Brain microvascular endothelial cell (primary cell): Measurements from ENCODE around the gene SETD3.

Source experiments
- DNase-seq: peaks from one replicate; pipeline ENCODE4 v3.0.0-alpha.2; 2020
- H3K27ac ChIP-seq: fragments of 250-450 bp; sonication (Bioruptor Pico); 2 replicates; pipeline ENCODE4 v1.5.1; 2020; ENCODE audit warnings: mild to moderate bottlenecking, moderate library complexity
- H3K27me3 ChIP-seq: fragments of 250-450 bp; sonication (Bioruptor Pico); replicated peaks from 2 replicates; pipeline ENCODE4 v1.5.1; 2020; ENCODE audit warnings: mild to moderate bottlenecking
- H3K36me3 ChIP-seq: fragments of 250-450 bp; sonication (Bioruptor Pico); replicated peaks from 2 replicates; pipeline ENCODE4 v1.5.1; 2020; ENCODE audit warnings: mild to moderate bottlenecking
- H3K4me3 ChIP-seq: 2 replicates; pipeline ENCODE4 v1.5.1; 2011; ENCODE audit warnings: low read depth, mild to moderate bottlenecking, control low read depth, low read length, moderate library complexity
- in situ Hi-C: cut with HindIII; loops from 2 replicates; pipeline ENCODE4 v1.10.0; 2017; ENCODE audit warnings: low sequenced_read_pairs, low pct_ligation_motif_present
- TF ChIP-seq, protein P1 (sequence below): IDR thresholded peaks from 2 replicates; pipeline ENCODE4 v1.5.1; 2011; ENCODE audit warnings: low read depth, mild to moderate bottlenecking, moderate library complexity, low read length, control low read depth, inconsistent platforms; ENCODE audit errors: missing control alignments

The SETD3 gene

DNA sequence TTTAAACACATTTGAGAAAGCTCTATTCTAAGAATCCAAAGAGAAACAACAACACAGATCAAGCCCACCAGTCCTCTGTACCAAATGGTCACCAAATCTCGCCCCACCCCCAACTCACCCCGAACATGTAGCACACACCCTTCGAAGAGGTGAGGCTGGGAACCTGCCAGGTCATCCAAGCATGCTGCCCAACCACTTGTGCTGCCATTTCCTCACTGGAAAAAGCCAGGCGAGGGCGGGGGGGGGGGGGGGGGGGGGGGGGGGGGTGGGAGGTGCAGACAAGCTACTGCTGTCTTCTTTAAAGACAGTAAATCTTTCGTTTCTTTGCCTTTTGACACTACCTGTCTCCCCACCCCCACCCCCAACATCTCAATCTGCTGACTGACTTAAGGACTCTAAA, 59.9 kb downstream of the SETD3 start:
- Histone ChIP-seq H3K27ac (no peak overlapping the region), H3K36me3 (no peaks in the 10 kb centered on the region), H3K4me3 (no peak overlapping the region), H3K27me3 (no peaks in the 10 kb centered on the region)
- TF ChIP-seq, protein P1, sequence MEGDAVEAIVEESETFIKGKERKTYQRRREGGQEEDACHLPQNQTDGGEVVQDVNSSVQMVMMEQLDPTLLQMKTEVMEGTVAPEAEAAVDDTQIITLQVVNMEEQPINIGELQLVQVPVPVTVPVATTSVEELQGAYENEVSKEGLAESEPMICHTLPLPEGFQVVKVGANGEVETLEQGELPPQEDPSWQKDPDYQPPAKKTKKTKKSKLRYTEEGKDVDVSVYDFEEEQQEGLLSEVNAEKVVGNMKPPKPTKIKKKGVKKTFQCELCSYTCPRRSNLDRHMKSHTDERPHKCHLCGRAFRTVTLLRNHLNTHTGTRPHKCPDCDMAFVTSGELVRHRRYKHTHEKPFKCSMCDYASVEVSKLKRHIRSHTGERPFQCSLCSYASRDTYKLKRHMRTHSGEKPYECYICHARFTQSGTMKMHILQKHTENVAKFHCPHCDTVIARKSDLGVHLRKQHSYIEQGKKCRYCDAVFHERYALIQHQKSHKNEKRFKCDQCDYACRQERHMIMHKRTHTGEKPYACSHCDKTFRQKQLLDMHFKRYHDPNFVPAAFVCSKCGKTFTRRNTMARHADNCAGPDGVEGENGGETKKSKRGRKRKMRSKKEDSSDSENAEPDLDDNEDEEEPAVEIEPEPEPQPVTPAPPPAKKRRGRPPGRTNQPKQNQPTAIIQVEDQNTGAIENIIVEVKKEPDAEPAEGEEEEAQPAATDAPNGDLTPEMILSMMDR = no peak
- in situ Hi-C loops = no loop called here
- DNase-seq = no peak

DNA sequence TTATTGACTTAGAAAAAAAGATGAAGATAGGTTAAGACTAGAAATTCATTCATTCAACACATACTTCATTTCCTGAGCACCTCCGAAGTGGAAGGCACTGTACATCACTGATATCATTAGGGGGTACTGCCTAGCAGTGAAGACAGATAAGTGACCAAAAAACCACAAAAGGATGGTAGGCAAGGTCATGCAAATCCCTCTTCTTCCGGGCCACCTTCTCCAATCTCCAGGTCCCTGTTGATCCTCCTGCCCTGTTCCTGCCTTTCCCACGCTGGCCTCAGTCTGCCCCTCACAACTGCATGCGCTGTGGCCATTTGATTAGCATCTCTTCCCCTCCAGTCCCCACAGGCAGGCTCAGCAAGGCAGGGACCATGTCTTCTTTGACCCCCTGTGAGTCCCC, 60.8 kb downstream of the SETD3 start:
- H3K27me3 ChIP-seq = no peaks in the 10 kb centered on the region
- H3K36me3 ChIP-seq = no peaks in the 10 kb centered on the region
- no peak for DNase-seq
- H3K27ac ChIP-seq = no peak overlapping the region
- TF ChIP-seq, protein P1 = no peak
- no peak overlapping the region for H3K4me3 ChIP-seq
- in situ Hi-C loops = no loop called here

DNA sequence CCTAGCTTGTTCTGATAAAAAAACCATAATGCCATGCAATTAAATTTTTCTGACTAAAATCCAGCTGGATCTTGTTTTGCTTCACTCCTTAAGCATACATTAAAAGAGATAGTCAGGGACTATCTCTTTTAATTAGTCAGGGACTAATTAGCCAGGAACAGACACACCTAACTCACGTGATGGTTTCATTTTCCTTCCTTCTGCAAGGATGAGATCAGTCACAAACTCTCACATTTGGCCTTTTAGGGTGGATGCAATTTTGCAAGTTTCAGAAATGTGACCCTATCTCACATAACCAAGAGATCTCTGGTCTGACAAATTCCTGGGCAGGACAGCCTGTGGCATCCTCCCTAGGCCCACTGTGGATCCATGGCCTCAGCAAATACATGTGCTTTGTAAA, 62.4 kb downstream of the SETD3 start:
- Histone ChIP-seq H3K4me3 (no peak overlapping the region), H3K27me3 (no peaks in the 10 kb centered on the region), H3K27ac (no peak overlapping the region), H3K36me3 (no peaks in the 10 kb centered on the region)
- no peak for DNase-seq
- in situ Hi-C loops = no loop called here
- TF ChIP-seq, protein P1 = no peak

DNA sequence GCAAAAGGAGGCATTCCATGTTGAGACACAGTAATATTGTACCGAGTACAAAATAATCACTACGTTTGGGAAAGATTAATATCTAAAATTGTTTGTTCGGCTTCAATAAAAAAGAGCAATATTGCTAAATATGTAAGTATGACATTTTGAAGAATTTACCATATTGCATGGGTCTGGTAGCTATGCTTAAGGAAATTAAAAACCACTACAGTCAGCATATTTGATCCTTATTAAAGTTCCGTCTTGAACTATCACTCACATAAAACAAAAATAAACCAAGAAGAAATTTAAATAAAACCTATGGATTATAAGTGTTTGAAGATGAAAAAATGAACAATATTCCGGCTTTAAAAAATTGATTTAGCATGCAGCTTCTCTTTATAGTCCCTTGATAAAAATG, 63.8 kb downstream of the SETD3 start:
- Histone ChIP-seq H3K27ac (no peak overlapping the region), H3K27me3 (no peaks in the 10 kb centered on the region), H3K36me3 (no peaks in the 10 kb centered on the region), H3K4me3 (no peak overlapping the region)
- in situ Hi-C loops = no loop called here
- DNase-seq = no peak
- TF ChIP-seq, protein P1 = no peak

DNA sequence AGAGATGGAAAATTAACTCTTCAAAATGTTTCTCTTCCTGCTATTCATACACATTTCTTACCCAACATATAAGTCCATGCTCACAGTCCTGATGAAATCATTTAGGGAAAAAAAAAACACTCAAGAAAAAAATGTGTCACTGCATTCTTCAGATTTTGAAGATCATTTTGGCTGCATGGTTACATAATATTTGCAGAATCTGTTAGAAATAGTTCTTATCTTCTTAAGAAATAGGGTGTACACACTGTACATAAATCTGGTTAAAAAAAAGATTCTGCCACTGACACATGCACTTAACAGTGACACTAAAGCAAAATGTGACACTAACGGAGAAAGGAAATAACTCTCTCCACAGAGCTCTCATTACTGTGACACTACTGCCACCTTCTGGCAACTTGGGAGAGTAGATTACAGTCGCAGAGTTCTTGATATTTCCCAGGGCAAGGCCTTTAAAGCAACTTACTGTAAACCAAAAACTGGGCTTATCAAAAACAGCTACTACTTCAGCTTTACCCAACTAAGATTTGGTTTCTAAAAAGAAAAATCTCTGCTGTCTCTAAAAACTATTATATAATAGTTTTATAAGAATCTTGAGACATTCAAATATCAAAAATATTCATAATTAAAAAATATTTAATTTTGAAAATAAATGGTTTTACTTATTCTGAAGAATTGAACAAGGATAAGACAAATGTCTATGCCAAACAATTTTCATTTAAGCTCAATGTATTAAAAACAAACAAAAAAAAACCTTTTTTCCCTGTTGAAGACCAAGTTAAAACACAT, 65.0 kb downstream of the SETD3 start:
- Histone ChIP-seq H3K27ac (peak overlapping the region; percentile 14), H3K4me3 (no peak overlapping the region)
- in situ Hi-C loops = no loop called here

More for the DNA sequence above, 65.0 kb downstream of the SETD3 start:
- no peaks in the 10 kb centered on the region for H3K36me3 ChIP-seq
- peak; percentile 70 for DNase-seq
- TF ChIP-seq, protein P1 = peak; percentile 81
- no peaks in the 10 kb centered on the region for H3K27me3 ChIP-seq
